T-helper 17 cell (primary cell): Measurements from ENCODE around the gene CBX6. TPM values are rescaled to one million over a fixed set of nuclear protein-coding genes. Genes with fewer than 3 reads are reported as not detected.

Source experiments
- ATAC-seq: fragments of 150-1000 bp; cut with Tn5 transposase; 2 replicates; pipeline ENCODE4 v1.10.0; 2021; ENCODE audit warnings: mild to moderate bottlenecking, moderate library complexity
- DNase-seq, 3 donors: peaks; one replicate each; pipeline versions ENCODE4 v3.0.0 to v3.0.0-alpha.2; 2020 to 2021
- H3K9me3 ChIP-seq: one replicate; pipeline ENCODE4 v1.7.0; 2013; ENCODE audit warnings: low read length, mild to moderate bottlenecking; ENCODE audit not compliant: control insufficient read depth, poor library complexity, severe bottlenecking
- H3K27ac Mint-ChIP-seq: one replicate; pipeline ENCODE4 v1.8.0; 2022; ENCODE audit warnings: mild to moderate bottlenecking, moderate library complexity, mixed read lengths
- H3K27me3 Mint-ChIP-seq: one replicate; pipeline ENCODE4 v1.8.0; 2022; ENCODE audit warnings: mixed read lengths
- H3K36me3 Mint-ChIP-seq: one replicate; pipeline ENCODE4 v1.8.0; 2022; ENCODE audit warnings: low read depth, mixed read lengths
- H3K4me1 Mint-ChIP-seq: one replicate; pipeline ENCODE4 v1.8.0; 2022; ENCODE audit warnings: mild to moderate bottlenecking, mixed read lengths
- H3K4me3 Mint-ChIP-seq: one replicate; pipeline ENCODE4 v1.8.0; 2022; ENCODE audit warnings: mild to moderate bottlenecking, moderate library complexity, mixed read lengths
- total RNA-seq, 4 donors: library from RNA in 2 of 4; stranded (reverse) in 2 of 4; gene quantifications; one replicate each; pipeline ENCODE4 v1.2.3 and lab custom pipeline; 2022 to 2026

Gene CBX6
- total RNA-seq, 2 donors from 2014 or later: 44.0 to 45.8 TPM

DNA sequence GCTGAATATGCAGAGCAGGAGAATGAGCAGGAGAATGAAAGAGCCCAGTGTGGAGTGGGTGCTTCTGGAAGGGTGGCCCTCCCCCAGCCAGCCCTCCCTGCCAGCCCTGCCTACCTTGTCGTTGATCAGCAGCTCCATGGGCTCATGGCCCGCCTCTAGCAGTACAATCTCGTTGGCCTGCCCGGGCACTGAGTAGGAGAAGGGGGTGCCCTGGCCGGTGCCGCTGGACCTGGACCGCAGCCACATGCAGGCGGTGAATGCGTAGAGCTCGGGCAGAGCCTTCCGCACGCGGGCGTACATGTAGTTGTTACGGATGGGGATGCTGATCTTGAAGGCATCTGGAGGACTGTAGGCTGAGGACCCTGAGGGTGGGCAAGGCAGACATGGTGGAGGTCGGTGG lies 45.6 kb downstream of the CBX6 start:
- Mint-ChIP-seq H3K4me3 (no peak overlapping the region), H3K27me3 (no peaks in the 10 kb centered on the region), H3K36me3 (no peaks in the 10 kb centered on the region), H3K4me1 (no peaks in the 10 kb centered on the region), H3K27ac (no peak overlapping the region)
- no peaks in the 10 kb centered on the region for H3K9me3 ChIP-seq
- no peak for DNase-seq
- no peak for ATAC-seq

DNA sequence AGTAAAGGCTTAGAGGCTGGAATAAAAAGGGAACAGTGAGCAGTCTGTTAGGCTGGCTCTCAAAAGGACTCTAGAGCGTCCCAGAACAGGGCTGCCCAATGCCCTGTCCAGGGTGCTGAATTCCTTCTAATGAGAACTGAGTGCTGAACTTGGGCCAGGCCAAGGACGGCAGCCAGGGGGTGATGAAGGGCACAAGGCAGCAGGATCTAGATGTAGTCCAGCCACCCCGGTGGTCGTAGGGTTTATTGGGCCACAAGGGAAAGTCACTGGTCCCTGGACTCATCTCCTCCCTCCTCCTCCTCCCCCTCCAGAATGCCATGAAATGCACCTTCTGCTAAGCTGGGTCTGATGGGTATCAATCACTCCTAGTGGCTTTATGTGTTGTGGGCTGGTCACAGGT lies 47.4 kb downstream of the CBX6 start:
- no peak overlapping the region for H3K27ac Mint-ChIP-seq
- H3K4me1 Mint-ChIP-seq: no peaks in the 10 kb centered on the region
- DNase-seq: peak in 1 of 3 donors; percentile 38
- H3K36me3 Mint-ChIP-seq: no peaks in the 10 kb centered on the region
- peak; percentile 74 for ATAC-seq
- no peaks in the 10 kb centered on the region for H3K9me3 ChIP-seq
- H3K27me3 Mint-ChIP-seq: no peaks in the 10 kb centered on the region
- no peak overlapping the region for H3K4me3 Mint-ChIP-seq

DNA sequence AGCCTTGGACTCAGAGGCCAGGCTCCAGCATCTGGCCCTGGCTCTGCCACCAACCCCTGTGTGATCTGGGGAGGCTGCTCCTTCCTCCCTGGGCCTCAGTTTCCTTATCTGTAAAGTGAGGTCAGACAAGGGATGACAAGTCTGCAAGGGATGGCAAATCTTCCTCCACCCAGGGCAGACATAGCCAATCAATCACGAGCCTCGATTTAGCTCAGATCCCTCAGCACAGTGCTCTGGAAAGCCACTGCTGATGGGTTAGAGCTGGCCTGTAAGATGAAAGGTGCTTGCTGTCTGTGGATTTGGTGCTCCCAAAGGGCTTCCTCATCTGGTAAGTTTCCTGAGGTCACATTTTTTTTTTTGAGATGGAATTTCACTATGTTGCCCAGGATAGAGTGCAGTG lies 48.4 kb downstream of the CBX6 start:
- no peaks in the 10 kb centered on the region for H3K9me3 ChIP-seq
- DNase-seq: no peak
- no peaks in the 10 kb centered on the region for H3K4me1 Mint-ChIP-seq
- H3K27ac Mint-ChIP-seq: no peak overlapping the region
- H3K4me3 Mint-ChIP-seq: no peak overlapping the region
- H3K27me3 Mint-ChIP-seq: no peaks in the 10 kb centered on the region
- no peak for ATAC-seq
- no peaks in the 10 kb centered on the region for H3K36me3 Mint-ChIP-seq

DNA sequence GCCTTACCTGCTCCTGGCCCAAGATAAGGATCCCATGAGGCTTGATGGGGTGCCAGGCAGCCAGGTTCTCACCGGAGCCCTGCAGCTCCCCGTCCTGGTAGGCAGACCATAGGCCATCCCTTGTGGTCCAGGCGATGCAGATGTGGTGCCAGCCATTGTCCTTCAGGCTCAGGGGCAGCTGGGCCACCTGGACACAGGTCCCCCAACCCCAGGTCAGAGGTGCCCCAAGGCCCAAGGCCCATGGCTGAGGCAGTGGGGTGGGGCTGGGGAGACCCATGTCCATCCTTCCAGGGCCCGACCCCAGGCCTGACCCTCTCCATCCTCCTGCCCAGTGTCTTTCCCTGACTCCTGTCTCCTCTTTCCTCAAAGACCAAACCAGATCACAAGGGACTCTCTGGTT lies 48.9 kb downstream of the CBX6 start:
- no peak overlapping the region for H3K27ac Mint-ChIP-seq
- H3K27me3 Mint-ChIP-seq: no peaks in the 10 kb centered on the region
- H3K4me1 Mint-ChIP-seq: no peaks in the 10 kb centered on the region
- no peaks in the 10 kb centered on the region for H3K9me3 ChIP-seq
- no peak overlapping the region for H3K4me3 Mint-ChIP-seq
- ATAC-seq (no peak), DNase-seq (no peak)
- no peaks in the 10 kb centered on the region for H3K36me3 Mint-ChIP-seq

DNA sequence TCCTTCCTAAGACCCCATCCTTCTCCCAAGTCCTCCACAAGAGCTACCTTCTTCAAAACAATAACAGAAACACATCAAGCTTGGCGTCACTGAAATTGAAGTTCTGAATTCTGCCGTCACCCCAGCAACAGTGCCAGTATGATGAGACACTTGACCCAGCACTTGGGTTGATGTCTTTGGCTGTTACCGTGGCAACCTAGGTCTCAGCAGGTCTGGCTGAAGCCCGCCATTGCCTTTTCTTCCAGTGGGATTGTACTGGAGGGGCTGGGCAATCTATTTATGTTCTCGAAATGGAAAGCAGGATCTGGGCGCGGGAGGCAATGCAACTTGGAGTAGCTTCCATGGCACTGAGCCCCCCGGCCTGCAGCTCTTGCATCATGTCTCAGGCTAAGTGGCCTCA lies 52.0 kb downstream of the CBX6 start:
- Mint-ChIP-seq H3K36me3 (peaks cover 2% of the 10 kb centered on the region), H3K27me3 (peaks cover 10% of the 10 kb centered on the region), H3K4me1 (peaks cover 7% of the 10 kb centered on the region), H3K27ac (no peak overlapping the region), H3K4me3 (no peak overlapping the region)
- ATAC-seq (no peak), DNase-seq (no peak)
- no peaks in the 10 kb centered on the region for H3K9me3 ChIP-seq

DNA sequence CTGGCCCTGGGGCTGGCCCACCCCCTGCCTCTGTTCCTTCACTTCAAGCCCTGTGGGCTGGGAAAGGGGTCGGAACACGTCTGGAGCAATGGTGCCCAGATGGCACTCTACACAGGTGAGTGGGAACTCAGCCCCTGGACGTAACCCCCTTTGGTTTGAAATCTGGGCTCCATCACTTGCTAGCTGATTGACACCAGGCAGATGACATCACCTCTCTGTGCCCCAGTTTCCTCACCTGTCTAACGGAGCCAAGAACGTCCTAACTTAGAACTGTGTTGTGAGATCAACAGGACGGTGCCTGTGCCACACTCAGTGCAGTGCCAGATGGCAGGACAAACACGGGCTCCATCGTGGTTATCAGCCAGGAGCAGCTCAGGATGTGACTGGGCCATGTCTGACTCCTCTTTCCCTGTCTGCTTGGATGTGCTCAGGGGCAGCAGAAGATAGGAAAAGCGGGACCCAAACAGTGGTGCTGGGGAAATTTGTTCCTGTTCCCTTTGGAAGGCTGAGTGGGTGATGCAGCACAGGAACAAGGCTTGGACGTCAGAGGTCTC lies 52.6 kb downstream of the CBX6 start:
- H3K36me3 Mint-ChIP-seq: peaks cover 3% of the 10 kb centered on the region
- H3K27me3 Mint-ChIP-seq: peaks cover 15% of the 10 kb centered on the region
- H3K4me1 Mint-ChIP-seq: peaks cover 8% of the 10 kb centered on the region
- no peak for ATAC-seq
- no peaks in the 10 kb centered on the region for H3K9me3 ChIP-seq
- H3K27ac Mint-ChIP-seq: no peak overlapping the region
- no peak for DNase-seq
- no peak overlapping the region for H3K4me3 Mint-ChIP-seq

DNA sequence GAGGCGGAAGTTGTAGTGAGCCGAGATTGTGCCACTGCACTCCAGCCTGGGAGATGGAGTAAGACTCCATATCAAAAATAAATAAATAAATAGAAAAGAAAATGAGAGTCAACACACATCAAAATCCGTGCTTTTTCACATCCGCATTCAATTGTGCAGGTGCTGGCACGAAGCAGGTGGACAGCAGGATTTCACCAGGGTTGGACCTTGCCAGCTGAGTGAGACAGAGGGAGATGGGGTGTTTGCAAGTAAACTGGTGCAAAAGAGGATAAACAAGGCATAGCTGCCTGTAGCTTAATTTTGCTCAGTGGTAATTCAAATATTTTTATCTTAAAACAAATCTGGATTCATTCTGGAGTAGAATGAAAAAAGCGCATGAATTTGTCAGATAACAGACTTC lies 54.8 kb downstream of the CBX6 start:
- H3K9me3 ChIP-seq: no peaks in the 10 kb centered on the region
- H3K27me3 Mint-ChIP-seq: peaks cover 31% of the 10 kb centered on the region
- H3K4me3 Mint-ChIP-seq: no peak overlapping the region
- DNase-seq: no peak
- peaks cover 10% of the 10 kb centered on the region for H3K4me1 Mint-ChIP-seq
- peaks cover 3% of the 10 kb centered on the region for H3K36me3 Mint-ChIP-seq
- H3K27ac Mint-ChIP-seq: no peak overlapping the region
- ATAC-seq: no peak

DNA sequence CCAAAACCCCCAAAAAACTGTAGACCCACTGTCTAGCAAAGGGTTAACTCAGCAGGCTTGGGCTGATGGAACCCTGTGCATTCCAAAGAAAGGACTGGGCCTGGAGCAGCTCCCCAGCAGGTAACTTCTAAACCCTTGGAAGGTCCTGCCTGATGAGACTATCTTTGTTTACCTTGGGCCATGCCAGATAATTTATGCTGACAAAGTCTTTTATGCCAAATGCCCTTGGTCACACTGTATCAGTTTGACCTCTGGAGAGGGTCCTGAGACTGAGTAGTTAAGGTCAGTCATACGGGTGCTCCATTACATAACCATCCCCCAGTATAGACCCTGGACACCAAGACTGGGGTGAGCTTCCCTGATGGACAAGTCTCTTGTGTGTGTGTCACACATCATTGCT lies 56.2 kb downstream of the CBX6 start:
- peaks cover 3% of the 10 kb centered on the region for H3K36me3 Mint-ChIP-seq
- DNase-seq (no peak), ATAC-seq (no peak)
- no peaks in the 10 kb centered on the region for H3K9me3 ChIP-seq
- no peak overlapping the region for H3K27ac Mint-ChIP-seq
- peaks cover 31% of the 10 kb centered on the region for H3K27me3 Mint-ChIP-seq
- H3K4me1 Mint-ChIP-seq: peaks cover 10% of the 10 kb centered on the region
- no peak overlapping the region for H3K4me3 Mint-ChIP-seq

Other genes starting within 250 kb of the CBX6 start
- under 1 TPM; 0.77 to 0.91 TPM for gene FAM227A, start 215.8 kb downstream of the CBX6 start, total RNA-seq
- gene CBY1, start 215.6 kb downstream of the CBX6 start, total RNA-seq: 10 to 100 TPM; 11.9 to 12.3 TPM
- 10 to 100 TPM; 56.3 to 63.5 TPM for gene TOMM22, start 190.3 kb downstream of the CBX6 start, total RNA-seq
- 100 to 1,000 TPM; 132 to 157 TPM for gene JOSD1, start 171.3 kb downstream of the CBX6 start, total RNA-seq
- 100 to 1,000 TPM; 220 to 235 TPM for gene GTPBP1, start 166.3 kb downstream of the CBX6 start, total RNA-seq
- 100 to 1,000 TPM; 426 to 485 TPM for gene SUN2, start 116.2 kb downstream of the CBX6 start, total RNA-seq
- gene DNAL4, start 78.1 kb downstream of the CBX6 start, total RNA-seq: 1 to 10 TPM; 5.1 to 7.2 TPM
- gene NPTXR, start 28.2 kb downstream of the CBX6 start, total RNA-seq: 1 to 10 TPM; 2.5 to 2.6 TPM
- gene APOBEC3A, start 85.4 kb upstream of the CBX6 start, total RNA-seq: 1 to 10 TPM in 1 of 2 donors, under 1 TPM in 1; 0.70 to 4.1 TPM
- gene APOBEC3B, start 110.1 kb upstream of the CBX6 start, total RNA-seq: 1 to 10 TPM; 1.2 to 1.5 TPM
- 10 to 100 TPM; 35.9 to 39.8 TPM for gene APOBEC3C, start 142.0 kb upstream of the CBX6 start, total RNA-seq
- 10 to 100 TPM; 12.2 to 17.6 TPM for gene APOBEC3D, start 148.9 kb upstream of the CBX6 start, total RNA-seq
- 10 to 100 TPM; 11.7 to 13.5 TPM for gene APOBEC3F, start 168.6 kb upstream of the CBX6 start, total RNA-seq
- gene APOBEC3G, start 205.1 kb upstream of the CBX6 start, total RNA-seq: 10 to 100 TPM; 21.5 to 24.6 TPM
- 1 to 10 TPM; 1.4 to 4.4 TPM for gene APOBEC3H, start 225.0 kb upstream of the CBX6 start, total RNA-seq